IMR-90 (cell line): ENCODE measurements around the gene AAMP. TPM values are rescaled to one million over a fixed set of nuclear protein-coding genes. Genes with fewer than 3 reads are reported as not detected.

Experiments
- ATAC-seq: fragments of 200-7000 bp; cut with Tn5 transposase; 2 replicates; pipeline ENCODE4 v1.9.1; 2020; ENCODE audit warnings: low read depth, mild to moderate bottlenecking, moderate library complexity
- BruUV-seq: library from RNA; stranded (reverse); fragments of 400-500 nt; replicated peaks from 2 replicates; lab custom pipeline; 2021; lab: Mats Ljungman, UMichigan
- CTCF ChIA-PET: fragments of 300-600 bp; formaldehyde crosslinking; extraction: SDS; loops from one replicate; lab custom pipeline; 2021; ENCODE audit warnings: antibody characterized with exemption; lab: Yijun Ruan, JAX
- POLR2A ChIA-PET: fragments of 300-600 bp; sonication (Branson Sonifier 250); formaldehyde crosslinking; loops from one replicate; lab custom pipeline; 2022; ENCODE audit warnings: antibody characterized with exemption; ENCODE audit not compliant: unreplicated experiment; lab: Charles Lee
- DNase-seq: peaks from one replicate; pipeline ENCODE4 v3.0.0; 2013
- H2AFZ ChIP-seq: replicated peaks from 2 replicates; pipeline ENCODE3; 2013; ENCODE audit warnings: low read length, mild to moderate bottlenecking; ENCODE audit not compliant: poor library complexity
- H2AK5ac ChIP-seq: 2 replicates; pipeline ENCODE4 v1.6.1; 2013; ENCODE audit warnings: low read depth, low read length, inconsistent platforms
- H2AK9ac ChIP-seq: replicated peaks from 2 replicates; pipeline ENCODE3; 2013; ENCODE audit warnings: mild to moderate bottlenecking, low read depth, low read length, moderate library complexity; ENCODE audit not compliant: poor library complexity
- H2BK120ac ChIP-seq: 2 replicates; pipeline ENCODE4 v1.6.1; 2013; ENCODE audit warnings: low read depth, low read length, inconsistent platforms
- H2BK15ac ChIP-seq: 3 replicates; pipeline ENCODE4 v1.6.1; 2013; ENCODE audit warnings: low read depth, low read length, inconsistent platforms
- H2BK20ac ChIP-seq: 2 replicates; pipeline ENCODE4 v1.6.1; 2013; ENCODE audit warnings: low read depth, mild to moderate bottlenecking, inconsistent platforms, low read length, moderate library complexity
- H2BK5ac ChIP-seq: 2 replicates; pipeline ENCODE4 v1.6.1; 2013; ENCODE audit warnings: mild to moderate bottlenecking, low read depth, low read length, inconsistent platforms; ENCODE audit not compliant: poor library complexity, severe bottlenecking
- H3K14ac ChIP-seq: replicated peaks from 2 replicates; pipeline ENCODE4 v1.6.1; 2013; ENCODE audit warnings: low read depth, low read length, inconsistent platforms
- H3K18ac ChIP-seq: 2 replicates; pipeline ENCODE4 v1.6.1; 2013; ENCODE audit warnings: low read depth, low read length, control low read depth
- H3K23ac ChIP-seq: 2 replicates; pipeline ENCODE4 v1.6.1; 2013; ENCODE audit warnings: low read depth, low read length, inconsistent platforms
- H3K27ac ChIP-seq: 2 replicates; pipeline ENCODE4 v1.5.1; 2013; ENCODE audit warnings: mild to moderate bottlenecking, control low read depth, low read length; ENCODE audit not compliant: insufficient read depth
- H3K27me3 ChIP-seq: 2 replicates; pipeline ENCODE4 v1.6.1; 2013; ENCODE audit warnings: low read length; ENCODE audit not compliant: control insufficient read depth, insufficient read depth
- H3K36me3 ChIP-seq: 2 replicates; pipeline ENCODE4 v1.6.1; 2013; ENCODE audit warnings: low read length, mixed read lengths; ENCODE audit not compliant: control insufficient read depth, insufficient read depth
- H3K4ac ChIP-seq: 2 replicates; pipeline ENCODE4 v1.6.1; 2013; ENCODE audit warnings: low read depth, low read length, inconsistent platforms
- H3K4me1 ChIP-seq: 2 replicates; pipeline ENCODE4 v1.6.1; 2013; ENCODE audit warnings: low read length, mixed read lengths; ENCODE audit not compliant: control insufficient read depth, insufficient read depth
- H3K4me2 ChIP-seq: 2 replicates; pipeline ENCODE4 v1.6.1; 2013; ENCODE audit warnings: low read depth, mild to moderate bottlenecking, control low read depth, low read length, moderate library complexity
- H3K4me3 ChIP-seq: 2 replicates; pipeline ENCODE4 v1.5.1; 2013; ENCODE audit warnings: low read depth, mild to moderate bottlenecking, control low read depth, low read length, moderate library complexity; ENCODE audit not compliant: insufficient read depth
- H3K56ac ChIP-seq: 2 replicates; pipeline ENCODE4 v1.6.1; 2013; ENCODE audit warnings: low read length, inconsistent platforms; ENCODE audit not compliant: insufficient read depth; ENCODE audit errors: extremely low read depth
- H3K79me1 ChIP-seq, 2 experiments: 2 replicates each; pipeline ENCODE4 v1.6.1; 2013; ENCODE audit warnings: low read length in 2 of 2, inconsistent platforms in 1 of 2, low read depth in 1 of 2
- H3K9ac ChIP-seq: 2 replicates; pipeline ENCODE4 v1.6.1; 2013; ENCODE audit warnings: low read depth, low read length, control low read depth
- H3K9me1 ChIP-seq: 2 replicates; pipeline ENCODE4 v1.6.1; 2013; ENCODE audit warnings: low read length, inconsistent platforms; ENCODE audit not compliant: insufficient read depth
- H3K9me3 ChIP-seq: 2 replicates; pipeline ENCODE4 v1.6.1; 2013; ENCODE audit warnings: low read length; ENCODE audit not compliant: control insufficient read depth, insufficient read depth
- H4K20me1 ChIP-seq: 2 replicates; pipeline ENCODE4 v1.6.1; 2013; ENCODE audit warnings: low read length, inconsistent platforms; ENCODE audit not compliant: insufficient read depth
- H4K5ac ChIP-seq: 2 replicates; pipeline ENCODE4 v1.6.1; 2013; ENCODE audit warnings: mild to moderate bottlenecking, low read depth, low read length, control low read depth
- H4K8ac ChIP-seq, 2 experiments: 2 replicates each; pipeline ENCODE4 v1.6.1; 2013; ENCODE audit warnings: low read depth in 2 of 2, low read length in 2 of 2, control low read depth in 1 of 2, inconsistent platforms in 1 of 2
- H4K91ac ChIP-seq: 2 replicates; pipeline ENCODE4 v1.6.1; 2013; ENCODE audit warnings: low read depth, low read length, inconsistent platforms; ENCODE audit not compliant: insufficient read depth
- FOS ChIP-seq: fragments of 150-350 bp; IDR thresholded peaks from 2 replicates; pipeline ENCODE4 v1.6.1; 2016; ENCODE audit warnings: low read depth, low read length
- MAFK ChIP-seq: IDR thresholded peaks from 2 replicates; pipeline ENCODE4 v1.6.1; 2012; ENCODE audit warnings: low read depth, low read length, improper control_type of control experiment
- MXI1 ChIP-seq: IDR thresholded peaks from 2 replicates; pipeline ENCODE4 v1.6.1; 2012; ENCODE audit warnings: low read depth, mild to moderate bottlenecking, low read length, moderate library complexity, borderline replicate concordance
- POLR2A ChIP-seq: IDR thresholded peaks from 2 replicates; pipeline ENCODE4 v1.6.1; 2012; ENCODE audit warnings: mild to moderate bottlenecking, low read depth, low read length
- RAD21 ChIP-seq: IDR thresholded peaks from 2 replicates; pipeline ENCODE4 v1.6.1; 2012; ENCODE audit warnings: low read length, improper control_type of control experiment
- SMC3 ChIP-seq: fragments of 150-350 bp; IDR thresholded peaks from 2 replicates; pipeline ENCODE4 v1.6.1; 2016; ENCODE audit warnings: low read depth, mild to moderate bottlenecking, antibody characterized with exemption, low read length, moderate library complexity
- WGBS, 2 experiments: methylation state at CpG; one replicate each; pipeline versions ENCODE4 v1.1.5 to v1.1.7; 2013; ENCODE audit warnings: missing lambda C conversion rate in 2 of 2; ENCODE audit not compliant: insufficient read length in 1 of 2; ENCODE audit errors: extremely low coverage in 2 of 2; 5-methylcytosine and 5-hydroxymethylcytosine counted together
- dilution Hi-C: fragments of 300-500 bp; cut with HindIII; formaldehyde crosslinking; loops from one replicate; pipeline ENCODE4 v1.14.3; 2018; ENCODE audit warnings: low sequenced_read_pairs; ENCODE audit not compliant: unreplicated experiment
- in situ Hi-C: fragments of 300-500 bp; cut with MboI; formaldehyde crosslinking; loops from 3 replicates; pipeline ENCODE4 v1.14.3; 2019; ENCODE audit warnings: low sequenced_read_pairs, inconsistent platforms, mixed read lengths
- intact Hi-C: fragments of 100-400 bp; cut with micrococcal nuclease; formaldehyde crosslinking; loops from 2 replicates; pipeline ENCODE4 v1.10.0; 2022
- polyA plus RNA-seq, 3 experiments: library from polyadenylated mRNA; depleted of rRNA; stranded (reverse); fragments of >200 nt; gene quantifications; 2 replicates each; pipeline ENCODE4 v1.2.3, GENCODE V29; 2012; ENCODE audit warnings: low replicate concordance in 1 of 3
- total RNA-seq: library from RNA; depleted of rRNA; stranded (reverse); fragments of >200 nt; gene quantifications from 2 replicates; pipeline ENCODE4 v1.2.3, GENCODE V29; 2012
- TF ChIP-seq, protein P1 (sequence below): fragments of 150-350 bp; IDR thresholded peaks from 2 replicates; pipeline ENCODE4 v1.6.1; 2017; ENCODE audit warnings: mild to moderate bottlenecking, antibody characterized with exemption, low read length, low read depth

The AAMP gene
- total and polyA plus RNA-seq, 2 of the 4 experiments (the other 2 are of a cell fraction) = 104 to 112 TPM

DNA sequence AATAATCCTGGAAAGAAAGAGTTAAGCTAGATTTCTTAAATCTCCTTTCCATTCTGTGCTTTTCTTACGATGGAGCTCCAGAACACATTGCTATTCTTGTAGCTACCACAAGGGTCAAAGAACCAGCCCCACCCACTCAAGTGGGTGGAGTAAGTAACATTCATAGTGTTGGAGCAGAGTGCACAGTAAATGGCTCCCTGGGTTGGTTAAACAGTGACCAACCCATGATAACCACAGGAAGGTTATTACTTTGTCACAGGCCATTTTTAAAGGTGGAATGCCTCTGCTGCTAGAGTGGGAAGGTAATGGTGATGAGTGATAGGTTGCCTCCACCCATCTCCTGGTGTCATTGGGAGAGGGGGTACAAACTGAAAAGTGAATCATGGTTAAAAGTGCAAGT is 39.1 kb downstream of the AAMP start:
- CTCF ChIA-PET = no interaction called here
- no peak overlapping the region for H3K4me2 ChIP-seq
- POLR2A ChIA-PET = interaction anchor here (1.0 kb wide), 1 partner anchor 130 kb away, joined by 7 read pairs; no protein-coding TSS in a partner anchor

More for the DNA sequence above, 39.1 kb downstream of the AAMP start:
- Histone ChIP-seq H4K8ac (peak overlapping the region; percentile 22 to 99; a peak in 2 of 4 replicates), H3K36me3 (peaks cover 67% of the 10 kb centered on the region), H3K9me3 (no peaks in the 10 kb centered on the region), H2BK120ac (peak overlapping the region; percentile 54; the same call in 1 of the 2 replicates), H3K79me1 (peaks cover 35 to 52% of the 10 kb centered on the region in 2 experiments), H4K91ac (peak overlapping the region; percentile 23; the same call in 1 of the 2 replicates), H2AK5ac (peak overlapping the region; percentile 18; the same call in 1 of the 2 replicates), H2AK9ac (no peak overlapping the region), H2BK5ac (peak overlapping the region; percentile 44), H3K4ac (peak overlapping the region; percentile 50; the same call in 1 of the 2 replicates), H3K14ac (peak overlapping the region; percentile 47), H2AFZ (no peak overlapping the region), H4K20me1 (peaks cover 10% of the 10 kb centered on the region; the same call in 1 of the 2 replicates), H3K27ac (no peak overlapping the region), H4K5ac (0 out of 2 replicates have a peak overlapping the region, but pooled peaks have one; percentile 12), H3K4me3 (no peak overlapping the region), H2BK15ac (no peak overlapping the region), H2BK20ac (no peak overlapping the region), H3K9me1 (peaks cover 10% of the 10 kb centered on the region), H3K18ac (no peak overlapping the region), H3K27me3 (no peaks in the 10 kb centered on the region), H3K9ac (no peak overlapping the region), H3K23ac (no peak overlapping the region), H3K4me1 (peaks cover 9% of the 10 kb centered on the region; the same call in 1 of the 2 replicates), H3K56ac (no peak overlapping the region)
- intact Hi-C loops (no loop called here), in situ Hi-C loops (no loop called here), dilution Hi-C loops (no loop called here)
- TF ChIP-seq POLR2A (no peak), MXI1 (no peak), FOS (no peak), SMC3 (no peak), RAD21 (no peak), MAFK (no peak)
- TF ChIP-seq, protein P1, sequence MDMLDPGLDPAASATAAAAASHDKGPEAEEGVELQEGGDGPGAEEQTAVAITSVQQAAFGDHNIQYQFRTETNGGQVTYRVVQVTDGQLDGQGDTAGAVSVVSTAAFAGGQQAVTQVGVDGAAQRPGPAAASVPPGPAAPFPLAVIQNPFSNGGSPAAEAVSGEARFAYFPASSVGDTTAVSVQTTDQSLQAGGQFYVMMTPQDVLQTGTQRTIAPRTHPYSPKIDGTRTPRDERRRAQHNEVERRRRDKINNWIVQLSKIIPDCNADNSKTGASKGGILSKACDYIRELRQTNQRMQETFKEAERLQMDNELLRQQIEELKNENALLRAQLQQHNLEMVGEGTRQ = no peak
- no CpG with 5 or more reads among the region's 1 CpG for WGBS, 2 experiments
- DNase-seq = peak; percentile 42
- no TSS peak for BruUV-seq
- no peak for ATAC-seq
